Ureter (tissue), 1 donor: ENCODE measurements around the gene CCDC40. TPM values are rescaled to one million over a fixed set of nuclear protein-coding genes. Genes with fewer than 3 reads are reported as not detected.
"Not testable (repeated sequence)": the region's sequence is repeated elsewhere in the genome, so short reads cannot be mapped to it uniquely, and the experiment has no call there.

Experiments
- DNase-seq: peaks from one replicate; pipeline ENCODE4 v3.0.0-alpha.2; 2020; ENCODE audit warnings: low spot score
- total RNA-seq: library from RNA; stranded (reverse); gene quantifications from one replicate; pipeline ENCODE4 v1.2.4, GENCODE V29; 2023
- donor health status: DM: yes; HTN: yes; CAD: no.

The CCDC40 gene
- total RNA-seq, 1 donor from 2014 or later = 12.4 TPM

GRCh38 chr17:80082403-80083135 is 46.1 kb downstream of the CCDC40 start:
- peak; percentile 77 for DNase-seq

- no peak for DNase-seq
Measured at GRCh38 chr17:80083136-80083661, 46.8 kb downstream of the CCDC40 start.

GRCh38 chr17:80084773-80085172 is 48.3 kb downstream of the CCDC40 start:
- DNase-seq = no peak

DNA sequence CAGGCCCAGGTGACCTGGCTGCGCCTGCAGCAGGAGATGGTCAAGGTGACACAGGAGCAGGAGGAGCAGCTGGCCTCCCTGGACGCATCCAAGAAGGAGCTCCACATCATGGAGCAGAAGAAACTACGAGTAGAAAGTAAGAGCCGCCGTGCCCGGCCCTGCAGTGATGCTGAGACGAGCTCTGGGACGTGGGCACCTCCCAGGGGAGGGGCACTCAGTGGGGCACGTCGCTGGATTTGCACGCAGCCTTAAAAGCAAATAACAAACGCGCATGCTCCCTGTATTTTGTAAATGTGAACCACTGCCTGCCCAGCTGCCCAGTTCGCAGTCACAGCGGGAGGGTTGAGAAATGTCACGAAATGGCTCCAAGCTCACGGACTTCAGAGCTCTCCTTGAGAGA is 49.6 kb downstream of the CCDC40 start:
- DNase-seq = no peak

GRCh38 chr17:80086616-80087015 is 50.2 kb downstream of the CCDC40 start:
- DNase-seq = no peak

- no peak for DNase-seq
Measured at GRCh38 chr17:80087346-80088265, 51.2 kb downstream of the CCDC40 start.

- no peak for DNase-seq
Measured at GRCh38 chr17:80089762-80090161, 53.3 kb downstream of the CCDC40 start.

DNA sequence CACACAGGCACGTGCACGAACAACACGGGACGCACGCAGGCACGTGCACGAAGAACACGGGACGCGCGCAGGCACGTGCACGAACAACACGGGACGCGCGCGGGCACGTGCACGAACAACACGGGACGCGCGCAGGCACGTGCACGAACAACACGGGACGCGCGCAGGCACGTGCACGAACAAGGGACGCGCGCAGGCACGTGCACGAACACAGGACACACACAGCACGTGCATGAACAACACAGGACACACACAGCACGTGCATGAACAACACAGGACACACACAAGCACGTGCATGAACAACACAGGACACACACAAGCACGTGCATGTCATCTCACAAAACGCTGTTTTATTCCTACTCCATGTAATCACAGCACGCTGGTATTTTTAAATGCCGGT is 53.7 kb downstream of the CCDC40 start:
- DNase-seq = not testable (repeated sequence)

GRCh38 chr17:80091376-80091775 is 54.9 kb downstream of the CCDC40 start:
- DNase-seq = no peak

- no peak for DNase-seq
Measured at GRCh38 chr17:80092959-80093358, 56.5 kb downstream of the CCDC40 start.

DNA sequence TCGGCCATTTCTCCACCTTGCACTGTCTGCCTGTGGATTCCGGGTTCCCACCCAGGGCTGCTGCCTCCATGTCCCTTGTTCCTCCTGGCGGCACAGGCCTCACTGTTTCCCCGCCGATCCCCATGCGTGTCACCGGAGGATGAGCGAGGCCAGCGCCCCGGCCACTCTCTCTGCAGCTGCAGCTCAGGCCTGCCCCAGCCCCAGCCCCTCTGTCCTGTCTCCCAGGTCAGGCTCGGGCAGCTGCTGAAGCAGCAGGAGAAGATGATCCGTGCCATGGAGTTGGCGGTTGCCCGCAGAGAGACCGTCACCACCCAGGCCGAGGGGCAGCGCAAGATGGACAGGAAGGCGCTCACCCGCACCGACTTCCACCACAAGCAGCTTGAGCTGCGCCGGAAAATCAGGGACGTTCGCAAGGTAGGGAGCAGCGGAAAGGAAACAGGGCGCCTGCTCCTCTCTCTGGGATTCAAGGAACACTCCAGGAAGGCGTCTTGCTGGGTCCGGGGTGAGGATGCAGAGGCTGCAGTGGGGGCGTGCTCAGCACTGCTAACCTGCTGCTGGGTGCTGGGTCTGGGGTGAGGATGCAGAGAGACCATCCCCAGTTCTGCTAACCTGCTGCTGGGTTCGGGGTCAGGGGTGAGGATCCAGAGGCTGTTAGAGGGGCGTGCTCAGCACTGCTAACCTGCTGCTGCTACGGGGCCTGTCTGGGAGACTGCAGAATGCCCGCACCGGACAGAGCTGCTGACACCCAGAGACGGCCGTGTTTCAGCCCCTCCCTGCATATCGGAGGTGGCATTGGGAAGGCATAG is 58.8 kb downstream of the CCDC40 start:
- DNase-seq = no peak

- no peak for DNase-seq
Measured at GRCh38 chr17:80095844-80096475, 59.5 kb downstream of the CCDC40 start.

DNA sequence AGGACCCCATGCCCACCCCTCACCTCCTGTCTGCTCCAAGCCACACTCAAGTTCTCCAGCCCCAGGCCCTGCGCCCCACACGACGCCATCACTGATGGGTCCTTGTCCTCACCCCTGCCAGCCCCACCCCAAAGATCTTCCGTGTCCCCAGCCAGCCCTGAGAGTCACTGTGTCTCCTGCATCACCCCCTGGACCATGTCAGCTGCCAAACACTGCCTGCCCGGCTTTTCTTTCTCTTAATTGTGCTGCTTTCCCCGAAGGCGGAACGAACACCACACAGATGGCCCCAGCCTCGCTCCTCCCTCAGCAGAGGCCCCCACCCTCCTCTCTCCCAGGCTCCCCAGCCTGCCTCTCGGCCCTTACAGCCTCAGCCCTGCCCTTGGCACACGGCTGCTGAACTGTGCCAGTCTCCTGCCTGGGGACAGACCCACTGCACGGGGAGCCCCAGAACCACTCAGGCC is 60.1 kb downstream of the CCDC40 start:
- no peak for DNase-seq

- no peak for DNase-seq
Measured at GRCh38 chr17:80097127-80097621, 60.7 kb downstream of the CCDC40 start.

DNA sequence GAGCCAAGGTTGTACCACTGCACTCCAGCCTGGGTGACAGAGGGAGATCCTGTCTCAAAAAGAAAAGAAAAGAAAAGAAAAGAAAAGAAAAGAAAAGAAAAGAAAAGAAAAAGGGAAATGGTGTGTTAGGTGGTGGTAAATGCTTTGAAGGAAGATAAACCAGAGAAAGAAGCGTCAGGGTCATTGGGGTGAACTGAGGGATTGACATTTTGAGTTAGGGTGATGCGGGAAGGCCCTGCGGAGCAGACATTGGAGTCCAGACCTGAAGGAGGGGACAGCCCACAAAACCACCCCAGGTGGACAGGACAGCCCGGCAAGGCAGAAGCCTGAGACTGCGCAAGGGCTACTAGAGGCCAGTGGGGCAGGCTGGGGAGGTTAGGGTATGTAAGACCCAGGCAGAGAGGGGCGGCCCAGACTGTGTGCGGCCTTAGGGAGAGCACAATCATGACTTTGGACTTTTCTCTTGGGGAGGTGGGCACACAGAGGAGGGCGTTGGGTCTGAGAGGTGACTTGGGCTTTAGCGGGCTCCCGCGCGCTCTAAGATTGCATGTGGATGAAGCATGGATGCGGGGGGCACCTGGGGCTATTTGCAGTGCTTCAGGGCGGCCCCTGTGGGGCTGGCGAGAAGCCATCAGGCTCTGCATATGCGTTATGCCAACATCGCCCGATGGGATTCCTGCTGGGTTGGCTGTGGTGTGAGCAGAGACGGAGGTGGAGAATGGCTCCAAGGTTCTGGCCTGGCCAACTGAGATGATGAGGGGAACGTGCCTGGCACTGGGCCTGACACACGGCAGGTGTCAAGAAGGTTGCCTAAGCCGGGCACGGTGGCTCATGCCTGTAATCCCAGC is 61.6 kb downstream of the CCDC40 start:
- DNase-seq = no peak

- DNase-seq = no peak
Measured at GRCh38 chr17:80099291-80100034, 63.0 kb downstream of the CCDC40 start.

GRCh38 chr17:80100035-80100323 is 63.5 kb downstream of the CCDC40 start:
- no peak for DNase-seq

- DNase-seq = peak; percentile 83
Measured at GRCh38 chr17:80101011-80101945, 64.8 kb downstream of the CCDC40 start, which contains the start of gene GAA. TSS of gene GAA (plus strand) at chr17:80101581. CDS start at chr17:80104587, 3,006 bp downstream.
